HepG2 (cell line): ENCODE measurements around the gene THOC6. TPM values are rescaled to one million over a fixed set of nuclear protein-coding genes. Genes with fewer than 3 reads are reported as not detected.

Source experiments
- PAX8 ChIP-seq: sonication (generic); formaldehyde crosslinking; IDR thresholded peaks from 2 replicates; pipeline ENCODE4 v1.8.0; 2022; ENCODE audit warnings: mild to moderate bottlenecking, missing genetic modification reagents, borderline replicate concordance
- RBM22 ChIP-seq: fragments of 200-400 bp; formaldehyde crosslinking; optimal IDR thresholded peaks from 2 replicates; pipeline ENCODE3; 2017; ENCODE audit warnings: mild to moderate bottlenecking, low read length, moderate library complexity
- TAF15 ChIP-seq: fragments of 200-400 bp; formaldehyde crosslinking; IDR thresholded peaks from one replicate; pipeline ENCODE4 v1.6.1; 2018; ENCODE audit warnings: mild to moderate bottlenecking, low read depth, low read length; ENCODE audit not compliant: poor library complexity, severe bottlenecking
- ZFP36L2 ChIP-seq: sonication (generic); formaldehyde crosslinking; IDR thresholded peaks from 2 replicates; pipeline ENCODE4 v1.4.0; 2020; ENCODE audit warnings: missing genetic modification reagents
- ZNF577 ChIP-seq: sonication (generic); formaldehyde crosslinking; IDR thresholded peaks from 2 replicates; pipeline ENCODE4 v1.4.0; 2020; ENCODE audit warnings: mild to moderate bottlenecking, low read depth, missing genetic modification reagents, borderline replicate concordance
- ZNF816 ChIP-seq: sonication (generic); formaldehyde crosslinking; IDR thresholded peaks from 2 replicates; pipeline ENCODE4 v1.8.0; 2022; ENCODE audit warnings: missing genetic modification reagents, mild to moderate bottlenecking, borderline replicate concordance
- polyA plus RNA-seq, 8 experiments: library from polyadenylated mRNA; depleted of rRNA in 3 of 8; stranded (reverse) in 7 of 8; unstranded in 1 of 8; fragments of >200 nt; fragmentation: Illumina TruSeq in 4 of 8; extraction: Trizol in 4 of 8; gene quantifications; 2 replicates each; pipeline versions ENCODE4 v1.2.1 to v1.2.3, GENCODE V29; 2011 to 2016; ENCODE audit warnings: low read depth in 4 of 8, missing spikeins in 1 of 8, mixed read lengths in 1 of 8; ENCODE audit not compliant: insufficient read depth in 1 of 8
- total RNA-seq, 5 experiments: library from RNA; depleted of rRNA; stranded (reverse); fragments of >200 nt; fragmentation: Illumina TruSeq; extraction: Trizol; gene quantifications; 2 replicates each; pipeline ENCODE4 v1.2.3, GENCODE V29; 2016; ENCODE audit warnings: low read depth in 1 of 5
- TF ChIP-seq, protein P1 (sequence below): sonication (generic); formaldehyde crosslinking; IDR thresholded peaks from 2 replicates; pipeline ENCODE4 v1.4.0; 2020; ENCODE audit warnings: missing genetic modification reagents
- TF ChIP-seq, protein P2 (sequence below): sonication (generic); formaldehyde crosslinking; IDR thresholded peaks from 2 replicates; pipeline ENCODE4 v1.5.0; 2020; ENCODE audit warnings: mild to moderate bottlenecking, missing genetic modification reagents, borderline replicate concordance
- TF ChIP-seq, protein P3 (sequence below), 2 experiments: fragments of 450-650 bp in 1 of 2; sonication (generic) in 1 of 2; formaldehyde crosslinking in 1 of 2; IDR thresholded peaks; 2 replicates each; pipeline versions ENCODE4 v1.6.1 to v1.8.0; 2016 to 2022; ENCODE audit warnings: antibody characterized with exemption in 1 of 2, mild to moderate bottlenecking in 1 of 2, missing genetic modification reagents in 1 of 2

THOC6 gene
- total and polyA plus RNA-seq, 2 of the 13 experiments (the other 11 are each of a cell fraction or from before 2014, with no cell fraction given): 32.1 to 37.0 TPM

DNA sequence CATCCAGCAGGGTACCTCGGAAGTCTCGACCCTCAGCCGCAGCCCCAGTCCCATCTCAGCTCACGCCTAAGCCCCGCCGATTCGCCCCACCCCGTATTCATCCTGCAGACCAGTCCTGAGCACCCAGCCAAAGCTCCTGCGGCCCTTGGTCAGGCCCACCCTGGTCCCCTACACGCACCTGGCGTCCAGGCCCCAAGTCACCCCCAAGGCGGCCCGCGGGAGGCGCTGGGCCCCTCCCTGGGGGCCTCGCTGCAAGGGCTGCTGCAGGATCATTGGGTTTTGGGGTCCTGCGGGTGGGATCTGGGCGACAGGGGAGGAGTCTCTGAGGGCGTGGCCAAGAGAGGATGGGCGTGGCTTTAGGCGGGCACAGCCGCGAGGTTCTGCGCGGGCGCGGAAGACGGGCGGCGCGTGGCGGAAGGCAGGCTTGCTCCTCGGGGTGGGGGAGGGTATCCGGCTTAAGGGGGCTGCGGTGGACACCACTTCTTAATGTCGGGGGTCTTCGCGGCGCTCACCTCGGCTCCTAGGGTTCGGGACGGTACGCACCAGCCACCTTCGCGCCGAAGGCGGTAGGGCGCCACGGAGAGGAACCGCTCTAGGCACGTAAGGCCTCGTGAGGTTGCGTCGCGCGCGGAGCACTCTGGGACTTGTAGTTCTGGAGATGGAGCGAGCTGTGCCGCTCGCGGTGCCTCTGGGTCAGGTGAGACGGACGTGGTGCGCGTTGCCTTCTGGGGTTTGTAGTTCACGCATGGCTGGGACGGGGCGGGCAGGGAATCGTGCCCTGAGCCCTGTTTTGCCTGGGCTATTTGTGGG lies at the start of gene THOC6, which contains the start of gene HCFC1R1 (continued):
- TF ChIP-seq, protein P1, sequence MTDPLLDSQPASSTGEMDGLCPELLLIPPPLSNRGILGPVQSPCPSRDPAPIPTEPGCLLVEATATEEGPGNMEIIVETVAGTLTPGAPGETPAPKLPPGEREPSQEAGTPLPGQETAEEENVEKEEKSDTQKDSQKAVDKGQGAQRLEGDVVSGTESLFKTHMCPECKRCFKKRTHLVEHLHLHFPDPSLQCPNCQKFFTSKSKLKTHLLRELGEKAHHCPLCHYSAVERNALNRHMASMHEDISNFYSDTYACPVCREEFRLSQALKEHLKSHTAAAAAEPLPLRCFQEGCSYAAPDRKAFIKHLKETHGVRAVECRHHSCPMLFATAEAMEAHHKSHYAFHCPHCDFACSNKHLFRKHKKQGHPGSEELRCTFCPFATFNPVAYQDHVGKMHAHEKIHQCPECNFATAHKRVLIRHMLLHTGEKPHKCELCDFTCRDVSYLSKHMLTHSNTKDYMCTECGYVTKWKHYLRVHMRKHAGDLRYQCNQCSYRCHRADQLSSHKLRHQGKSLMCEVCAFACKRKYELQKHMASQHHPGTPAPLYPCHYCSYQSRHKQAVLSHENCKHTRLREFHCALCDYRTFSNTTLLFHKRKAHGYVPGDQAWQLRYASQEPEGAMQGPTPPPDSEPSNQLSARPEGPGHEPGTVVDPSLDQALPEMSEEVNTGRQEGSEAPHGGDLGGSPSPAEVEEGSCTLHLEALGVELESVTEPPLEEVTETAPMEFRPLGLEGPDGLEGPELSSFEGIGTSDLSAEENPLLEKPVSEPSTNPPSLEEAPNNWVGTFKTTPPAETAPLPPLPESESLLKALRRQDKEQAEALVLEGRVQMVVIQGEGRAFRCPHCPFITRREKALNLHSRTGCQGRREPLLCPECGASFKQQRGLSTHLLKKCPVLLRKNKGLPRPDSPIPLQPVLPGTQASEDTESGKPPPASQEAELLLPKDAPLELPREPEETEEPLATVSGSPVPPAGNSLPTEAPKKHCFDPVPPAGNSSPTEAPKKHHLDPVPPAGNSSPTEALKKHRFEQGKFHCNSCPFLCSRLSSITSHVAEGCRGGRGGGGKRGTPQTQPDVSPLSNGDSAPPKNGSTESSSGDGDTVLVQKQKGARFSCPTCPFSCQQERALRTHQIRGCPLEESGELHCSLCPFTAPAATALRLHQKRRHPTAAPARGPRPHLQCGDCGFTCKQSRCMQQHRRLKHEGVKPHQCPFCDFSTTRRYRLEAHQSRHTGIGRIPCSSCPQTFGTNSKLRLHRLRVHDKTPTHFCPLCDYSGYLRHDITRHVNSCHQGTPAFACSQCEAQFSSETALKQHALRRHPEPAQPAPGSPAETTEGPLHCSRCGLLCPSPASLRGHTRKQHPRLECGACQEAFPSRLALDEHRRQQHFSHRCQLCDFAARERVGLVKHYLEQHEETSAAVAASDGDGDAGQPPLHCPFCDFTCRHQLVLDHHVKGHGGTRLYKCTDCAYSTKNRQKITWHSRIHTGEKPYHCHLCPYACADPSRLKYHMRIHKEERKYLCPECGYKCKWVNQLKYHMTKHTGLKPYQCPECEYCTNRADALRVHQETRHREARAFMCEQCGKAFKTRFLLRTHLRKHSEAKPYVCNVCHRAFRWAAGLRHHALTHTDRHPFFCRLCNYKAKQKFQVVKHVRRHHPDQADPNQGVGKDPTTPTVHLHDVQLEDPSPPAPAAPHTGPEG (CRISPR knock-in tag): no peak
- TF ChIP-seq PAX8 (peak; percentile 74; the same call in 1 of the 2 replicates), TAF15 (peak; percentile 97), RBM22 (peak; percentile 80), ZFP36L2 (CRISPR knock-in tag) (0 out of 2 replicates have a peak, but pooled peaks have one; percentile 27), ZNF577 (no peak), ZNF816 (CRISPR knock-in tag) (no peak)
- TF ChIP-seq, protein P2, sequence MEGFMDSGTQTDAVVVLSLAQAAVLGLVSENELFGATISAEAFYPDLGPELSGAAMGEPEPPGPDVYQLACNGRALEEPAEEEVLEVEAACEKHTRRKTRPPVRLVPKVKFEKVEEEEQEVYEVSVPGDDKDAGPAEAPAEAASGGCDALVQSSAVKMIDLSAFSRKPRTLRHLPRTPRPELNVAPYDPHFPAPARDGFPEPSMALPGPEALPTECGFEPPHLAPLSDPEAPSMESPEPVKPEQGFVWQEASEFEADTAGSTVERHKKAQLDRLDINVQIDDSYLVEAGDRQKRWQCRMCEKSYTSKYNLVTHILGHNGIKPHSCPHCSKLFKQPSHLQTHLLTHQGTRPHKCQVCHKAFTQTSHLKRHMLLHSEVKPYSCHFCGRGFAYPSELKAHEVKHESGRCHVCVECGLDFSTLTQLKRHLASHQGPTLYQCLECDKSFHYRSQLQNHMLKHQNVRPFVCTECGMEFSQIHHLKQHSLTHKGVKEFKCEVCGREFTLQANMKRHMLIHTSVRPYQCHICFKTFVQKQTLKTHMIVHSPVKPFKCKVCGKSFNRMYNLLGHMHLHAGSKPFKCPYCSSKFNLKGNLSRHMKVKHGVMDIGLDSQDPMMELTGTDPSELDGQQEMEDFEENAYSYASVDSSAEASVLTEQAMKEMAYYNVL (CRISPR knock-in tag): peak; percentile 21; the same call in 1 of the 2 replicates
- TF ChIP-seq, protein P3, sequence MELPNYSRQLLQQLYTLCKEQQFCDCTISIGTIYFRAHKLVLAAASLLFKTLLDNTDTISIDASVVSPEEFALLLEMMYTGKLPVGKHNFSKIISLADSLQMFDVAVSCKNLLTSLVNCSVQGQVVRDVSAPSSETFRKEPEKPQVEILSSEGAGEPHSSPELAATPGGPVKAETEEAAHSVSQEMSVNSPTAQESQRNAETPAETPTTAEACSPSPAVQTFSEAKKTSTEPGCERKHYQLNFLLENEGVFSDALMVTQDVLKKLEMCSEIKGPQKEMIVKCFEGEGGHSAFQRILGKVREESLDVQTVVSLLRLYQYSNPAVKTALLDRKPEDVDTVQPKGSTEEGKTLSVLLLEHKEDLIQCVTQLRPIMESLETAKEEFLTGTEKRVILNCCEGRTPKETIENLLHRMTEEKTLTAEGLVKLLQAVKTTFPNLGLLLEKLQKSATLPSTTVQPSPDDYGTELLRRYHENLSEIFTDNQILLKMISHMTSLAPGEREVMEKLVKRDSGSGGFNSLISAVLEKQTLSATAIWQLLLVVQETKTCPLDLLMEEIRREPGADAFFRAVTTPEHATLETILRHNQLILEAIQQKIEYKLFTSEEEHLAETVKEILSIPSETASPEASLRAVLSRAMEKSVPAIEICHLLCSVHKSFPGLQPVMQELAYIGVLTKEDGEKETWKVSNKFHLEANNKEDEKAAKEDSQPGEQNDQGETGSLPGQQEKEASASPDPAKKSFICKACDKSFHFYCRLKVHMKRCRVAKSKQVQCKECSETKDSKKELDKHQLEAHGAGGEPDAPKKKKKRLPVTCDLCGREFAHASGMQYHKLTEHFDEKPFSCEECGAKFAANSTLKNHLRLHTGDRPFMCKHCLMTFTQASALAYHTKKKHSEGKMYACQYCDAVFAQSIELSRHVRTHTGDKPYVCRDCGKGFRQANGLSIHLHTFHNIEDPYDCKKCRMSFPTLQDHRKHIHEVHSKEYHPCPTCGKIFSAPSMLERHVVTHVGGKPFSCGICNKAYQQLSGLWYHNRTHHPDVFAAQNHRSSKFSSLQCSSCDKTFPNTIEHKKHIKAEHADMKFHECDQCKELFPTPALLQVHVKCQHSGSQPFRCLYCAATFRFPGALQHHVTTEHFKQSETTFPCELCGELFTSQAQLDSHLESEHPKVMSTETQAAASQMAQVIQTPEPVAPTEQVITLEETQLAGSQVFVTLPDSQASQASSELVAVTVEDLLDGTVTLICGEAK (IDR thresholded peaks at IDR 0.05): no peak
- TF ChIP-seq, protein P3 (CRISPR knock-in tag; IDR thresholded peaks at IDR 0.05): peak; percentile 81
